Mesothelial cell of epicardium (in vitro differentiated cells): Measurements from ENCODE around the gene TUBD1. TPM values are rescaled to one million over a fixed set of nuclear protein-coding genes. Genes with fewer than 3 reads are reported as not detected.
A peak's percentile ranks its signal among the peaks of the same experiment; 100 is the strongest.
"Not testable (repeated sequence)": the region's sequence is repeated elsewhere in the genome, so short reads cannot be mapped to it uniquely, and the experiment has no call there.

Source experiments
- DNase-seq, 2 experiments: peaks; one replicate each; pipeline ENCODE4 v3.0.0; 2021; ENCODE audit warnings: low spot score in 2 of 2; ENCODE audit not compliant: unreplicated experiment in 2 of 2
- H3K27ac Mint-ChIP-seq: 2 replicates; pipeline ENCODE4 v1.8.0; 2021; ENCODE audit warnings: mixed read lengths
- H3K27me3 Mint-ChIP-seq: 2 replicates; pipeline ENCODE4 v1.8.0; 2021; ENCODE audit warnings: low read depth, mixed read lengths
- H3K36me3 Mint-ChIP-seq: 2 replicates; pipeline ENCODE4 v1.8.0; 2021; ENCODE audit warnings: mixed read lengths
- H3K4me1 Mint-ChIP-seq: 2 replicates; pipeline ENCODE4 v1.8.0; 2021; ENCODE audit warnings: mixed read lengths
- H3K4me3 Mint-ChIP-seq: 2 replicates; pipeline ENCODE4 v1.8.0; 2021; ENCODE audit warnings: mild to moderate bottlenecking, moderate library complexity, mixed read lengths
- H3K9me3 Mint-ChIP-seq: 2 replicates; pipeline ENCODE4 v1.8.0; 2021; ENCODE audit warnings: mixed read lengths
- CTCF ChIP-seq: fragments of 200-600 bp; sonication (generic); IDR thresholded peaks from one replicate; pipeline ENCODE4 v1.5.0; 2021; ENCODE audit warnings: antibody characterized with exemption; ENCODE audit not compliant: unreplicated experiment
- total RNA-seq: library from RNA; stranded (reverse); gene quantifications from 3 replicates; pipeline ENCODE4 v1.2.1, GENCODE V29; 2021

Gene TUBD1
- total RNA-seq, 1 donor from 2014 or later = 13.0 TPM

GRCh38 chr17:59829217-59830006, 63.3 kb downstream of the TUBD1 start:
- Mint-ChIP-seq H3K4me3 (peak overlapping the region; percentile 7), H3K27ac (peak overlapping the region; percentile 98), H3K27me3 (no peaks in the 10 kb centered on the region), H3K4me1 (peaks cover 68% of the 10 kb centered on the region), H3K9me3 (no peaks in the 10 kb centered on the region), H3K36me3 (peaks cover 1% of the 10 kb centered on the region)
- TF ChIP-seq CTCF = no peak
- no peak for DNase-seq

- not testable (repeated sequence) for H3K4me3 Mint-ChIP-seq, DNase-seq, H3K36me3 Mint-ChIP-seq, H3K9me3 Mint-ChIP-seq, H3K27me3 Mint-ChIP-seq
- Mint-ChIP-seq H3K27ac (peak overlapping the region; percentile 98), H3K4me1 (peaks cover 67% of the 10 kb centered on the region)
These were observed 63.9 kb downstream of the TUBD1 start for GRCh38 chr17:59828819-59829216.

- Mint-ChIP-seq H3K36me3 (peaks cover 2% of the 10 kb centered on the region), H3K27ac (peak overlapping the region; percentile 98), H3K9me3 (no peaks in the 10 kb centered on the region), H3K4me3 (no peak overlapping the region), H3K27me3 (no peaks in the 10 kb centered on the region), H3K4me1 (peaks cover 63% of the 10 kb centered on the region)
- no peak for DNase-seq
- no peak for TF ChIP-seq CTCF
These were observed 64.3 kb downstream of the TUBD1 start for GRCh38 chr17:59828478-59828760.

- peaks cover 2% of the 10 kb centered on the region for H3K36me3 Mint-ChIP-seq
- no peak overlapping the region for H3K4me3 Mint-ChIP-seq
- no peak for DNase-seq
- no peak for TF ChIP-seq CTCF
- peaks cover 59% of the 10 kb centered on the region for H3K4me1 Mint-ChIP-seq
- H3K9me3 Mint-ChIP-seq = no peaks in the 10 kb centered on the region
- H3K27ac Mint-ChIP-seq = peak overlapping the region; percentile 98
- no peaks in the 10 kb centered on the region for H3K27me3 Mint-ChIP-seq
These were observed 64.8 kb downstream of the TUBD1 start for GRCh38 chr17:59827721-59828477.

- H3K27me3 Mint-ChIP-seq = no peaks in the 10 kb centered on the region
- no peak for TF ChIP-seq CTCF
- DNase-seq = no peak
- H3K4me1 Mint-ChIP-seq = peaks cover 55% of the 10 kb centered on the region
- H3K4me3 Mint-ChIP-seq = no peak overlapping the region
- peak overlapping the region; percentile 67 for H3K27ac Mint-ChIP-seq
- peaks cover 7% of the 10 kb centered on the region for H3K36me3 Mint-ChIP-seq
- H3K9me3 Mint-ChIP-seq = no peaks in the 10 kb centered on the region
These were observed 65.9 kb downstream of the TUBD1 start for GRCh38 chr17:59826706-59827453.
